Endothelial cell of umbilical vein (primary cell): Measurements from ENCODE around the gene ODAD4. TPM values are rescaled to one million over a fixed set of nuclear protein-coding genes. Genes with fewer than 3 reads are reported as not detected.

Source experiments
- BruUV-seq: library from RNA; stranded (reverse); fragments of 400-500 nt; replicated peaks from 2 replicates; lab custom pipeline; 2021; lab: Mats Ljungman, UMichigan
- CTCF ChIA-PET: fragments of 300-600, 350-600 bp; sonication (Branson Sonifier 250); formaldehyde crosslinking; loops from one replicate; lab custom pipeline; 2021; ENCODE audit warnings: antibody characterized with exemption, inconsistent platforms; lab: Charles Lee
- POLR2A ChIA-PET: fragments of 300-600, 350-600 bp; sonication (Branson Sonifier 250); formaldehyde crosslinking; loops from one replicate; lab custom pipeline; 2021; ENCODE audit warnings: antibody characterized with exemption, inconsistent platforms; lab: Charles Lee
- DNase-seq: peaks from one replicate; pipeline ENCODE4 v3.0.0-alpha.2; 2011; ENCODE audit warnings: low read depth, low spot score
- FAIRE-seq: peaks from 2 replicates; lab custom pipeline; 2011; peaks lifted over from hg19 to GRCh38; lab: Jason Lieb, UNC
- H2AFZ ChIP-seq: 2 replicates; pipeline ENCODE4 v1.6.0; 2012; ENCODE audit warnings: low read depth, low read length, control low read depth, inconsistent platforms
- H3K27ac ChIP-seq: 2 replicates; pipeline ENCODE4 v1.5.1; 2011; ENCODE audit warnings: low read depth, mild to moderate bottlenecking, control low read depth, low read length, moderate library complexity; ENCODE audit not compliant: insufficient read depth
- H3K27me3 ChIP-seq, 2 experiments: 2 replicates each; pipeline versions ENCODE4 v1.6.0 to v1.6.1; 2011; ENCODE audit warnings: low read length in 2 of 2, mixed read lengths in 1 of 2; ENCODE audit not compliant: control insufficient read depth in 2 of 2, insufficient read depth in 2 of 2
- H3K36me3 ChIP-seq, 2 experiments: 2 replicates in 1 of 2; 3 replicates in 1 of 2; pipeline ENCODE4 v1.5.1; 2011; ENCODE audit warnings: low read length in 2 of 2, mild to moderate bottlenecking in 1 of 2, moderate library complexity in 1 of 2; ENCODE audit not compliant: control insufficient read depth in 2 of 2, insufficient read depth in 2 of 2; ENCODE audit errors: extremely low read depth in 1 of 2
- H3K4me1 ChIP-seq: 3 replicates; pipeline ENCODE4 v1.5.1; 2011; ENCODE audit warnings: mild to moderate bottlenecking, low read length; ENCODE audit not compliant: control insufficient read depth, insufficient read depth; ENCODE audit errors: extremely low read depth
- H3K4me2 ChIP-seq: 2 replicates; pipeline ENCODE4 v1.6.1; 2011; ENCODE audit warnings: low read length, control low read depth, mixed read lengths; ENCODE audit not compliant: insufficient read depth
- H3K4me3 ChIP-seq, 3 experiments: fragments of 200-600 bp in 1 of 3; sonication (generic), shearing (Covaris generic) in 1 of 3; replicated peaks in 1 of 3; 2 replicates each; pipeline ENCODE4 v1.5.1; 2011 to 2016; ENCODE audit warnings: control low read depth in 3 of 3, low read length in 3 of 3, mild to moderate bottlenecking in 2 of 3, inconsistent platforms in 1 of 3, low read depth in 1 of 3, moderate library complexity in 1 of 3; ENCODE audit not compliant: insufficient read depth in 1 of 3
- H3K79me2 ChIP-seq: 2 replicates; pipeline ENCODE4 v1.6.0; 2012; ENCODE audit warnings: low read length, inconsistent platforms; ENCODE audit not compliant: control insufficient read depth, insufficient read depth
- H3K9ac ChIP-seq: replicated peaks from 2 replicates; pipeline ENCODE3; 2011; ENCODE audit warnings: low read length, control low read depth; ENCODE audit not compliant: insufficient read depth; ENCODE audit errors: extremely low read depth
- H3K9me1 ChIP-seq: replicated peaks from 3 replicates; pipeline ENCODE4 v1.6.0; 2011; ENCODE audit warnings: mild to moderate bottlenecking, low read length; ENCODE audit not compliant: control insufficient read depth, insufficient read depth; ENCODE audit errors: extremely low read depth
- H3K9me3 ChIP-seq: replicated peaks from 2 replicates; pipeline ENCODE4 v1.5.1; 2012; ENCODE audit warnings: low read length, inconsistent platforms; ENCODE audit not compliant: control insufficient read depth, insufficient read depth
- H4K20me1 ChIP-seq: replicated peaks from 2 replicates; pipeline ENCODE3; 2011; ENCODE audit warnings: mild to moderate bottlenecking, low read length; ENCODE audit not compliant: control insufficient read depth, insufficient read depth; ENCODE audit errors: extremely low read depth
- CTCF ChIP-seq, 2 donors: IDR thresholded peaks; 1 replicate in 1 of 2; 2 replicates in 1 of 2; pipeline ENCODE4 v1.5.1; 2011; ENCODE audit warnings: low read length in 2 of 2, mild to moderate bottlenecking in 2 of 2, moderate library complexity in 2 of 2, control low read depth in 1 of 2, inconsistent platforms in 1 of 2, low read depth in 1 of 2; ENCODE audit not compliant: insufficient read depth in 1 of 2; ENCODE audit errors: extremely low read depth in 1 of 2
- EZH2 ChIP-seq: IDR thresholded peaks from 2 replicates; pipeline ENCODE4 v1.6.1; 2012; ENCODE audit warnings: borderline replicate concordance, low read depth, mild to moderate bottlenecking, moderate library complexity, low read length, inconsistent platforms; ENCODE audit not compliant: severe bottlenecking
- FOS ChIP-seq: IDR thresholded peaks from 2 replicates; pipeline ENCODE4 v1.6.1; 2011; ENCODE audit warnings: mild to moderate bottlenecking, low read length, moderate library complexity, borderline replicate concordance; ENCODE audit not compliant: insufficient read depth
- GATA2 ChIP-seq: IDR thresholded peaks from 2 replicates; pipeline ENCODE4 v1.7.0; 2011; ENCODE audit warnings: low read depth, mild to moderate bottlenecking, moderate library complexity, mixed read lengths, low read length; ENCODE audit not compliant: insufficient read length, insufficient read depth
- JUN ChIP-seq: IDR thresholded peaks from 2 replicates; pipeline ENCODE4 v1.6.1; 2011; ENCODE audit warnings: borderline replicate concordance, low read depth; ENCODE audit not compliant: insufficient read length, insufficient read depth
- MAX ChIP-seq: IDR thresholded peaks from 2 replicates; pipeline ENCODE4 v1.6.1; 2011; ENCODE audit not compliant: insufficient read depth, insufficient read length
- MYC ChIP-seq: IDR thresholded peaks from one replicate; pipeline ENCODE4 v1.6.1; 2011; ENCODE audit warnings: mild to moderate bottlenecking, low read depth, low read length
- POLR2A ChIP-seq: IDR thresholded peaks from 2 replicates; pipeline ENCODE4 v1.6.1; 2012; ENCODE audit warnings: low read depth, mild to moderate bottlenecking, control low read depth, low read length
- POLR2AphosphoS5 ChIP-seq: IDR thresholded peaks from 2 replicates; pipeline ENCODE4 v1.6.1; 2012; ENCODE audit warnings: low read depth, mild to moderate bottlenecking, control low read depth, low read length, moderate library complexity; ENCODE audit not compliant: insufficient read depth
- dilution Hi-C: fragments of 300-500 bp; cut with MboI; formaldehyde crosslinking; loops from one replicate; pipeline ENCODE4 v1.15.0; 2019; ENCODE audit warnings: low sequenced_read_pairs; ENCODE audit not compliant: extremely low pct_ligation_motif_present
- intact Hi-C: fragments of 100-400 bp; cut with micrococcal nuclease; formaldehyde crosslinking; loops from one replicate; pipeline ENCODE4 v1.10.0; 2022
- polyA plus RNA-seq, 4 experiments: library from polyadenylated mRNA; depleted of rRNA in 3 of 4; stranded (reverse) in 3 of 4; unstranded in 1 of 4; fragments of >200 nt; gene quantifications; 2 replicates each; pipeline versions ENCODE4 v1.2.1 to v1.2.3, GENCODE V29; 2011 to 2012; ENCODE audit warnings: missing spikeins in 1 of 4
- total RNA-seq: library from RNA; stranded (reverse); gene quantifications from 2 replicates; pipeline ENCODE4 v1.2.3, GENCODE V29; 2021

Gene ODAD4
- total and polyA plus RNA-seq, 2 donors (not counting 3 experiments of a cell fraction or from before 2014, with no cell fraction given): 0.19 to 1.0 TPM

- FAIRE-seq (no peak), DNase-seq (no peak)
- intact Hi-C loops: no loop called here
- Histone ChIP-seq H3K9me1 (no peaks in the 10 kb centered on the region), H3K4me2 (no peak overlapping the region), H3K9me3 (no peaks in the 10 kb centered on the region), H3K27me3 (no peaks in the 10 kb centered on the region), H3K36me3 (peaks cover 32 to 67% of the 10 kb centered on the region in 2 experiments), H3K4me3 (no peak overlapping the region), H2AFZ (no peak overlapping the region), H4K20me1 (no peaks in the 10 kb centered on the region), H3K79me2 (peaks cover 7% of the 10 kb centered on the region), H3K9ac (no peak overlapping the region), H3K27ac (no peak overlapping the region), H3K4me1 (no peaks in the 10 kb centered on the region)
- ChIA-PET POLR2A (no interaction called here), CTCF (no interaction called here)
- dilution Hi-C loops: no loop called here
- TF ChIP-seq MAX (no peak), JUN (no peak), GATA2 (no peak), FOS (no peak)
- no TSS peak for BruUV-seq
These were observed 25.2 kb upstream of the ODAD4 start for GRCh38 chr17:41905172-41905571.

- TF ChIP-seq MYC (no peak), GATA2 (no peak), CTCF (IDR thresholded peaks at IDR 0.05; ENCODE audit: extremely low read depth in 1 of 2, insufficient read depth in 1 of 2, low read depth in 1 of 2, low read length in 2 of 2) (no peak), EZH2 (no peak), POLR2A (no peak), JUN (no peak), FOS (no peak), MAX (no peak), POLR2AphosphoS5 (no peak)
- peaks cover 19% of the 10 kb centered on the region for H3K79me2 ChIP-seq
- no peaks in the 10 kb centered on the region for H4K20me1 ChIP-seq
- no peak overlapping the region for H3K4me2 ChIP-seq
- peaks cover 40 to 70% of the 10 kb centered on the region in 2 experiments for H3K36me3 ChIP-seq
- POLR2A ChIA-PET: no interaction called here
- no peak overlapping the region for H2AFZ ChIP-seq
- dilution Hi-C loops: no loop called here
- no peak overlapping the region for H3K4me3 ChIP-seq
- H3K4me1 ChIP-seq: no peaks in the 10 kb centered on the region
- CTCF ChIA-PET: no interaction called here
- FAIRE-seq: no peak
- intact Hi-C loops: no loop called here
- H3K27me3 ChIP-seq: no peaks in the 10 kb centered on the region
- no peaks in the 10 kb centered on the region for H3K9me3 ChIP-seq
- no peaks in the 10 kb centered on the region for H3K9me1 ChIP-seq
- BruUV-seq: no TSS peak
- DNase-seq: no peak
- H3K9ac ChIP-seq: no peak overlapping the region
- H3K27ac ChIP-seq: no peak overlapping the region
These were observed 23.8 kb upstream of the ODAD4 start for GRCh38 chr17:41906465-41907184.
